Suprapubic skin (tissue), 4 donors: ENCODE measurements around the gene MYOZ3. TPM values are rescaled to one million over a fixed set of nuclear protein-coding genes. Genes with fewer than 3 reads are reported as not detected.

Experiments used
- DNase-seq, 2 donors: peaks; one replicate each; pipeline ENCODE4 v3.0.0-alpha.2; 2019; ENCODE audit warnings: low spot score in 2 of 2
- H3K27ac ChIP-seq: fragments of 200-600 bp; sonication (generic); one replicate; pipeline ENCODE4 v1.5.1; 2019
- H3K27me3 ChIP-seq: fragments of 200-600 bp; sonication (generic); one replicate; pipeline ENCODE4 v1.5.1; 2019
- H3K36me3 ChIP-seq: fragments of 200-600 bp; sonication (generic); one replicate; pipeline ENCODE4 v1.5.1; 2019
- H3K4me1 ChIP-seq: fragments of 200-600 bp; sonication (generic); one replicate; pipeline ENCODE4 v1.5.1; 2019
- H3K4me3 ChIP-seq: fragments of 200-600 bp; sonication (generic); one replicate; pipeline ENCODE4 v1.5.1; 2019; ENCODE audit warnings: mild to moderate bottlenecking
- H3K9me3 ChIP-seq: fragments of 200-600 bp; sonication (generic); one replicate; pipeline ENCODE4 v1.5.1; 2019
- EP300 ChIP-seq: sonication (generic); formaldehyde crosslinking; IDR thresholded peaks from one replicate; pipeline ENCODE4 v1.6.1; 2017; ENCODE audit warnings: antibody characterized with exemption
- POLR2A ChIP-seq, 2 donors: fragments of 450-650 bp; IDR thresholded peaks; one replicate each; pipeline ENCODE4 v1.6.1; 2017; ENCODE audit warnings: antibody characterized with exemption in 2 of 2, mild to moderate bottlenecking in 2 of 2, moderate library complexity in 2 of 2
- POLR2AphosphoS5 ChIP-seq, 3 donors: sonication (generic); formaldehyde crosslinking; IDR thresholded peaks; one replicate each; pipeline ENCODE4 v1.6.1; 2017; ENCODE audit warnings: antibody characterized with exemption in 3 of 3
- WGBS: methylation state at CpG from one replicate; pipeline ENCODE4 v1.1.5; 2018; 5-methylcytosine and 5-hydroxymethylcytosine counted together
- total RNA-seq, 4 donors: library from RNA; depleted of rRNA; stranded (reverse); fragments of >200 nt; gene quantifications; one replicate each; pipeline ENCODE4 v1.1.0, GENCODE V29; 2016
- TF ChIP-seq, protein P1 (sequence below), 2 donors: fragments of 200-600 bp in 1 of 2; fragments of 450-650 bp in 1 of 2; sonication (generic) in 1 of 2; IDR thresholded peaks; one replicate each; pipeline ENCODE4 v1.5.1; 2016 to 2019; ENCODE audit warnings: antibody characterized with exemption in 2 of 2, mild to moderate bottlenecking in 1 of 2, moderate library complexity in 1 of 2

Gene MYOZ3
- total RNA-seq, 4 donors from 2014 or later = 0.30 TPM; not detected in 3

DNA sequence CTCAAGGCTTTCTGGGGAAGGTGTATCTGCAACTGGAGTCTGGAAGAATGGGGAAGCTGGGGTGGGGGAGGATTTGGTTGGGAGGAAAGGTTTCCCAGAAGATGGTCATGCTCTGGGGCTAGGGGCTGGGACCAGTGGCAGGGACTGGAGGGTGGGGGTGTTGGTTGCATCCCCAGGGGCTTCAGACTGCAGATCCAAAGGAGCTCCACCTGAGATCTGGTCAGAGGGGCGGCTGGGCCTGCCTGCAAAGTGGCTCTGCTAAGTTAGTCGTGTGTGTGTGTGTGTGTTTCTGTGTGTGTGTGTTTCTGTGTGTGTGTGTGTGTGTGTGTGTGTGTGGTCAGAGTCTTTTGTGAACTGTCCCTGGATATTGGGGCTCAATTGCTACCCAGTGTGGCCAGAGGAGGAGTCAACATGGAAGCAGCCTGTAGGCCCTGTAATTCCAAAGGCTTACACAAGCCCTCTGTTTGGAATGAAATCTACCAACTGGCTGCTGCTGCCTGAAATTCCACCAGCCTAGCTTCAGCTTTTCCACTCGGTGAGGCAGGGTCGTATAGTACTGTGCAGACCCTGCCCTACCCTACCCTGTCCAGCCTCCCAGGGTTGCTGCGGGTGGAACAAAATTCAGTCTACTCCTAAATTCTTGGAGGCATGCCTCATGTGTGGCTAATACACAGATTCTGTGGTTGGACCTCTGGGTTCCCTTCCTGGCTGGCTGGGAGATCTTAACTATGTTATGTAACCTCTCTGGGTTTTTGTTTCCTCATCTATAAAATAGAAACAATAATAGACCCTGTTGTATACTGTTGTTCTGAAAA lies 33.1 kb upstream of the MYOZ3 start:
- no peak overlapping the region for H3K27ac ChIP-seq
- H3K4me3 ChIP-seq = no peak overlapping the region
- no peaks in the 10 kb centered on the region for H3K36me3 ChIP-seq
- no peaks in the 10 kb centered on the region for H3K27me3 ChIP-seq
- no peaks in the 10 kb centered on the region for H3K9me3 ChIP-seq
- TF ChIP-seq EP300 (no peak), POLR2AphosphoS5 (IDR thresholded peaks at IDR 0.05) (no peak), POLR2A (IDR thresholded peaks at IDR 0.05) (no peak)
- TF ChIP-seq, protein P1, sequence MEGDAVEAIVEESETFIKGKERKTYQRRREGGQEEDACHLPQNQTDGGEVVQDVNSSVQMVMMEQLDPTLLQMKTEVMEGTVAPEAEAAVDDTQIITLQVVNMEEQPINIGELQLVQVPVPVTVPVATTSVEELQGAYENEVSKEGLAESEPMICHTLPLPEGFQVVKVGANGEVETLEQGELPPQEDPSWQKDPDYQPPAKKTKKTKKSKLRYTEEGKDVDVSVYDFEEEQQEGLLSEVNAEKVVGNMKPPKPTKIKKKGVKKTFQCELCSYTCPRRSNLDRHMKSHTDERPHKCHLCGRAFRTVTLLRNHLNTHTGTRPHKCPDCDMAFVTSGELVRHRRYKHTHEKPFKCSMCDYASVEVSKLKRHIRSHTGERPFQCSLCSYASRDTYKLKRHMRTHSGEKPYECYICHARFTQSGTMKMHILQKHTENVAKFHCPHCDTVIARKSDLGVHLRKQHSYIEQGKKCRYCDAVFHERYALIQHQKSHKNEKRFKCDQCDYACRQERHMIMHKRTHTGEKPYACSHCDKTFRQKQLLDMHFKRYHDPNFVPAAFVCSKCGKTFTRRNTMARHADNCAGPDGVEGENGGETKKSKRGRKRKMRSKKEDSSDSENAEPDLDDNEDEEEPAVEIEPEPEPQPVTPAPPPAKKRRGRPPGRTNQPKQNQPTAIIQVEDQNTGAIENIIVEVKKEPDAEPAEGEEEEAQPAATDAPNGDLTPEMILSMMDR (IDR thresholded peaks at IDR 0.05) = no peak
- peaks cover 55% of the 10 kb centered on the region for H3K4me1 ChIP-seq
- no peak for DNase-seq
- WGBS = 54% methylated on average over 5 of the region's 5 CpGs

- peaks cover 49% of the 10 kb centered on the region for H3K4me1 ChIP-seq
- DNase-seq = no peak
- 70% methylated on average over 11 of the region's 12 CpGs for WGBS
- H3K36me3 ChIP-seq = no peaks in the 10 kb centered on the region
- H3K9me3 ChIP-seq = no peaks in the 10 kb centered on the region
- no peak overlapping the region for H3K4me3 ChIP-seq
- no peak overlapping the region for H3K27ac ChIP-seq
- no peaks in the 10 kb centered on the region for H3K27me3 ChIP-seq
- no peak for TF ChIP-seq EP300
- no peak for TF ChIP-seq POLR2A (IDR thresholded peaks at IDR 0.05)
- TF ChIP-seq POLR2AphosphoS5 (IDR thresholded peaks at IDR 0.05) = no peak
- TF ChIP-seq, protein P1 (IDR thresholded peaks at IDR 0.05) = no peak
Observed at GRCh38 chr5:150628936-150629485, 32.0 kb upstream of the MYOZ3 start.

DNA sequence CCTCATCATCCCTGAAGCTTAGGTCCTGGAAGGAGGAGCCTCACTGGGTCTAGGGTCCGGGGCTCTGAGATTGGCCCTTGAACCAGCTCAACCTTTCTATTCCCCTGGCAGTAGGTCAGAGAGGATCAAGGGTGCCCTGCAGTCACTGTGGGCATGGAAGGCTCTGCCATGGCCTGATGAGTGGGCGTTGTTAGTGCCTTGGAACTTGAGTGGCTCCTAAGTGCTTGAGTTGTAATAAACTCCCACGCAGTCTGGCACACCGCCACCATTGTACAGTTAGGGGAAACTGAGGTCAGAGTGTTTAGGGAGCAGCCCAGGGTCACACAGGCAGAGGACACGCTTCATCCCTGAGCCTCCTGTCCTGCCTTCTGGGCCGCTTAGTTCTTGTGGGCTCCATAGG lies 31.0 kb upstream of the MYOZ3 start:
- Histone ChIP-seq H3K4me3 (no peak overlapping the region), H3K36me3 (no peaks in the 10 kb centered on the region), H3K27ac (no peak overlapping the region), H3K27me3 (no peaks in the 10 kb centered on the region), H3K9me3 (no peaks in the 10 kb centered on the region), H3K4me1 (peaks cover 45% of the 10 kb centered on the region)
- TF ChIP-seq, protein P1 (IDR thresholded peaks at IDR 0.05) = no peak
- TF ChIP-seq POLR2A (IDR thresholded peaks at IDR 0.05) (no peak), POLR2AphosphoS5 (IDR thresholded peaks at IDR 0.05) (no peak), EP300 (no peak)
- no peak for DNase-seq
- WGBS = 80% methylated on average over 4 of the region's 6 CpGs

- no peak for DNase-seq
- Histone ChIP-seq H3K4me1 (peaks cover 45% of the 10 kb centered on the region), H3K36me3 (no peaks in the 10 kb centered on the region), H3K9me3 (no peaks in the 10 kb centered on the region), H3K4me3 (no peak overlapping the region), H3K27ac (no peak overlapping the region), H3K27me3 (no peaks in the 10 kb centered on the region)
- TF ChIP-seq EP300 (no peak), POLR2A (IDR thresholded peaks at IDR 0.05) (no peak), POLR2AphosphoS5 (IDR thresholded peaks at IDR 0.05) (no peak)
- TF ChIP-seq, protein P1 (IDR thresholded peaks at IDR 0.05) = no peak
- 70% methylated on average over 9 of the region's 9 CpGs for WGBS
Observed at GRCh38 chr5:150630461-150631325, 30.4 kb upstream of the MYOZ3 start.

DNA sequence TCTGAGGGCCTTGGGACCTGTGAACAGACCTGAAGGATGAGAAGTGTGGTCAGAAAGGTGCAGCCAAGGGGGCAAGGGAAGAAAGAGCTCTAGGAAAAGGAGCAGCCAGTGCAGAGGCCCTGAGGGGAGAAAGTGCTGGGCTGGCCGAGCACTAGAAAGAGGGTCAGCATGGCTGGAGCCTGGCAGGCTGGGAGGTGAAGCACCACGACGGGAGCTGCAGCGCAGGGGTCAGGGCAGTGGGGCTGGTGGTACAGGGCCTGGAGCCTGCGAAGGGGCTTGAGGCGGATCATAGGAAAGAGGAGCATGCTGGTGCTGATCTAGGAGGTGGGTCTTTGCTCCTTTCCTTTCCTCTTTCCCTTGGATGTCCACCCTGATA lies 29.7 kb upstream of the MYOZ3 start:
- H3K4me3 ChIP-seq = no peak overlapping the region
- H3K9me3 ChIP-seq = no peaks in the 10 kb centered on the region
- WGBS = 88% methylated on average over 6 of the region's 6 CpGs
- DNase-seq = no peak
- no peaks in the 10 kb centered on the region for H3K27me3 ChIP-seq
- no peak overlapping the region for H3K27ac ChIP-seq
- H3K4me1 ChIP-seq = peaks cover 45% of the 10 kb centered on the region
- TF ChIP-seq, protein P1 (IDR thresholded peaks at IDR 0.05) = no peak
- TF ChIP-seq POLR2AphosphoS5 (IDR thresholded peaks at IDR 0.05) = no peak
- no peak for TF ChIP-seq POLR2A (IDR thresholded peaks at IDR 0.05)
- TF ChIP-seq EP300 = no peak
- H3K36me3 ChIP-seq = no peaks in the 10 kb centered on the region
